ENCODE data around the gene HOXC9. TPM values are rescaled to one million over a fixed set of nuclear protein-coding genes. Genes with fewer than 3 reads are reported as not detected.
"Not testable (repeated sequence)": the region's sequence is repeated elsewhere in the genome, so short reads cannot be mapped to it uniquely, and the experiment has no call there.

HOXC9 gene
- polyA plus RNA-seq, 1 of the 3 experiments (the other 2 are of a cell fraction): 1.9 TPM

DNA sequence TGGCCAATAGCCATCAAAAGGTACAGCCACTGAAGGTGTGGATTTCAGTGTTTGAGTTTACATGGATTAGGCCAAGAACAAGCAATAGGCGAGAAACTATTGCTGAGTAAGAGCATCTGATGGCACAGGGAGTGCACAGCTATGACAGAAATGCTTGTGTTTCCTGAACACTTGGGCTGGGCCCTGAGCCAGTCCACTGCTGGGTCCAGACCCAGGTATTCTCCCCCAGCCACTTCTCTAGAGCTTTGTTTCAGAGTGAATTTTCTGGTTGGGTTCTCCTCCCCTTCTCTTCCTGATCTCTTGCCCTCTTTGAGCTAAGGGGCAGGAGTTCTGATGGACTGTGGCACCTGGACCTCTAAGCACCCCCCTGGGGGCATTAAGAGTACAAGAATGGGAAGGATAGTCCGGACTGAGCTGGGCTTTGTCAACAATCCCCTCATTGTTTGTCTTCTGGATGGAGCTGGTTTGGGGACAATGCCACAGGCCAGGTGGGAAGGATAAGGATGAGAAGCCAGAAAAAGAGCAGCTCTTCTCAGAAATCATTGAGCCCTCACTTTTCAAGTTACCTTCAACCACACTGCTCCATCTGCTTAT is 41.2 kb downstream of the HOXC9 start:
- WGBS (ENCODE audit: low lambda C conversion rate): 48% methylated on average over 2 of the region's 2 CpGs
- Histone ChIP-seq H3K27ac (ENCODE audit: low read depth in 2 of 2, low read length in 1 of 2) (no peak overlapping the region), H3K9me3 (no peaks in the 10 kb centered on the region), H3K4me1 (ENCODE audit: control insufficient read depth in 1 of 2, insufficient read depth in 2 of 2, low read depth in 1 of 2, low read length in 1 of 2) (peaks cover 0 to 27% of the 10 kb centered on the region in 2 experiments; a peak in 1 of 4 replicates), H4K20me1 (ENCODE audit: insufficient read depth) (no peaks in the 10 kb centered on the region), H3K36me3 (replicated peaks in 1 of 2; ENCODE audit: control insufficient read depth in 1 of 2, insufficient read depth in 2 of 2, low read length in 1 of 2) (no peaks in the 10 kb centered on the region), H3K4me3 (ENCODE audit: low read depth in 2 of 2, low read length in 1 of 2) (no peak overlapping the region), H3K9me2 (no peaks in the 10 kb centered on the region), H3K27me3 (ENCODE audit: insufficient read depth) (no peaks in the 10 kb centered on the region), H3K4me2 (no peak overlapping the region), H3K79me2 (ENCODE audit: insufficient read depth) (no peaks in the 10 kb centered on the region), H3F3A (replicated peaks; ENCODE audit: insufficient read depth) (peaks cover 4% of the 10 kb centered on the region), H3K9ac (no peak overlapping the region), H2AFZ (ENCODE audit: low read depth) (no peak overlapping the region)
- TF ChIP-seq FOXM1 (IDR thresholded peaks at IDR 0.05; ENCODE audit: low read depth): no peak
- no peak for TF ChIP-seq GABPA (IDR thresholded peaks at IDR 0.05; ENCODE audit: low read depth)
- no peak for TF ChIP-seq JUND (IDR thresholded peaks at IDR 0.05)
- TF ChIP-seq YY1 (IDR thresholded peaks at IDR 0.05; ENCODE audit: low read depth): no peak
- TF ChIP-seq, protein P1, sequence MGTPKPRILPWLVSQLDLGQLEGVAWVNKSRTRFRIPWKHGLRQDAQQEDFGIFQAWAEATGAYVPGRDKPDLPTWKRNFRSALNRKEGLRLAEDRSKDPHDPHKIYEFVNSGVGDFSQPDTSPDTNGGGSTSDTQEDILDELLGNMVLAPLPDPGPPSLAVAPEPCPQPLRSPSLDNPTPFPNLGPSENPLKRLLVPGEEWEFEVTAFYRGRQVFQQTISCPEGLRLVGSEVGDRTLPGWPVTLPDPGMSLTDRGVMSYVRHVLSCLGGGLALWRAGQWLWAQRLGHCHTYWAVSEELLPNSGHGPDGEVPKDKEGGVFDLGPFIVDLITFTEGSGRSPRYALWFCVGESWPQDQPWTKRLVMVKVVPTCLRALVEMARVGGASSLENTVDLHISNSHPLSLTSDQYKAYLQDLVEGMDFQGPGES (IDR thresholded peaks at IDR 0.05; ENCODE audit: low read depth, low read length): no peak
- no peak for TF ChIP-seq SIN3A (IDR thresholded peaks at IDR 0.05; ENCODE audit: borderline replicate concordance, low read depth, low read length)
- DNase-seq: no peak
- ChIA-PET POLR2A (no interaction called here), CTCF (interaction anchor here (0.7 to 23.2 kb wide), 7 partner anchors 8 to 173 kb away, joined by 3 to 548 read pairs (median 8); partner anchors contain the start of genes HOXC4, HOXC5, HOXC6 and SMUG1)

DNA sequence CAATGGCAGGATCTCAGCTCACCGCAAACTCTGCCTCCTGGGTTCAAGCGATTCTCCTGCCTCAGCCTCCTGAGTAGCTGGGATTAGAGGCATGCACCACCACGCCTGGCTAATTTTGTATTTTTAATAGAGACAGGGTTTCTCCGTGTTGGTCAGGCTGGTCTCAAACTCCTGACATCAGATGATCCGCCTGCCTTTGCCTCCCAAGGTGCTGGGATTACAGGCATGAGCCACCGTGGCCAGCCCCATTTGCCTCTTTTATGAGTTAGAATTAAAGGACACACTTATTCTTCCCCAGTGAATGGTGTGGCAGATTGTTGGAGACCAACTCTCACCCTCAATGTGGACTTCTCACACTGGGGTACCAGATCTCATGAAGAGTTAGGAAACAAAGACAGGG is 42.1 kb downstream of the HOXC9 start:
- H3F3A ChIP-seq (replicated peaks; ENCODE audit: insufficient read depth); H3K9ac ChIP-seq; POLR2A ChIA-PET; H3K36me3 ChIP-seq (replicated peaks in 1 of 2; ENCODE audit: control insufficient read depth in 1 of 2, insufficient read depth in 2 of 2, low read length in 1 of 2); H2AFZ ChIP-seq (ENCODE audit: low read depth); H3K9me2 ChIP-seq; H3K79me2 ChIP-seq (ENCODE audit: insufficient read depth); DNase-seq; H3K9me3 ChIP-seq; H3K27ac ChIP-seq (ENCODE audit: low read depth in 2 of 2, low read length in 1 of 2); H3K4me3 ChIP-seq (ENCODE audit: low read depth in 2 of 2, low read length in 1 of 2); H3K4me2 ChIP-seq; H3K27me3 ChIP-seq (ENCODE audit: insufficient read depth); H4K20me1 ChIP-seq (ENCODE audit: insufficient read depth): not testable (repeated sequence)
- 78% methylated on average over 6 of the region's 6 CpGs for WGBS (ENCODE audit: low lambda C conversion rate)
- peaks cover 0 to 19% of the 10 kb centered on the region in 2 experiments; a peak in 1 of 4 replicates for H3K4me1 ChIP-seq (ENCODE audit: control insufficient read depth in 1 of 2, insufficient read depth in 2 of 2, low read depth in 1 of 2, low read length in 1 of 2)
- CTCF ChIA-PET: interaction anchor here (0.7 to 23.2 kb wide), 5 partner anchors 12 to 173 kb away, joined by 3 to 548 read pairs (median 6); partner anchors contain the start of genes HOXC4 and SMUG1

DNA sequence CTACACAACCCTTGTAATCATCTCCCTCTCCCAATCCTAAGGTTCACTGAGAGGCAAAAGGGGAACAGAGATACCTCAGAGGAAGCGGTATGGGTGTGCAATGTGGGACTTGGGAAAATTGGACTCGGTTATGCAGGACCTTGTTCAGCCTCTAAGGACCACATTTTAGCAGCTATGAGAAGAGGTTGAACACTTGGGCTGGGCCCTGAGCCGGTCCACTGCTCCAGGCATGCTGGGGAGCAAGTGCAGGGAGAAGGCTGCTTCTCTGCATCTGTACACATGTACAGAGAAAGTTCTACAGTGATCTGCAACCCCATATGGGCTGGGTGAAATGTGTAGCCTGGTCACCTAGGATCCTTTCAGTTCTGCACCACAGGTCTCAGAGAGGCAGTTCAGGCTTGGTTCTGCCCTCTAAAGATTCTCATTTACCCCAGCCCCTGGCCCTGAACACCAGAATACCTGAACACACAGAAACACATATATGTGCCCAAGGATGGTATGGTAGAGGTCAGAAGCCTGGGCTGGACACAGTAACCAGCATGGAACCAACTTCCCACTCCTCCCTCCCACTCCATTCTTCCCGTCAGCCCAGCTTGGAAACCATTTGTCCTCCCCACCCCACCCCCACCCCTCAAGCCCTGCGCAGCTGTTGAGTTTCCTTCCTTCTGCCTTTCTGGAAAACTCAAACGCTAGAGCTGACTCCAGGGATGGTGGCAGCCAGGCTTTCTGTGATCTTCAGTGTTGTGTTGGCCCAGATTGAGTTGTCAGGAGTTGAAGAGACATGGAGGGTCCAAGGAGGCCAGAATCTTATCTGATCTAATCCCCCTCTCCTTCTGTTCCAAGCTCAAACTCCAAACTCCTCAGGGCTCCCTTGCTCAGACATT is 43.3 kb downstream of the HOXC9 start:
- Histone ChIP-seq H2AFZ (ENCODE audit: low read depth) (no peak overlapping the region), H4K20me1 (ENCODE audit: insufficient read depth) (no peaks in the 10 kb centered on the region), H3K36me3 (replicated peaks in 1 of 2; ENCODE audit: control insufficient read depth in 1 of 2, insufficient read depth in 2 of 2, low read length in 1 of 2) (no peaks in the 10 kb centered on the region), H3K9me2 (no peaks in the 10 kb centered on the region), H3K4me2 (no peak overlapping the region), H3K4me3 (ENCODE audit: low read depth in 2 of 2, low read length in 1 of 2) (no peak overlapping the region), H3K9ac (no peak overlapping the region), H3F3A (replicated peaks; ENCODE audit: insufficient read depth) (no peaks in the 10 kb centered on the region), H3K27me3 (ENCODE audit: insufficient read depth) (no peaks in the 10 kb centered on the region), H3K9me3 (no peaks in the 10 kb centered on the region), H3K27ac (ENCODE audit: low read depth in 2 of 2, low read length in 1 of 2) (no peak overlapping the region), H3K4me1 (ENCODE audit: control insufficient read depth in 1 of 2, insufficient read depth in 2 of 2, low read depth in 1 of 2, low read length in 1 of 2) (peaks cover 0 to 9% of the 10 kb centered on the region in 2 experiments; a peak in 1 of 4 replicates), H3K79me2 (ENCODE audit: insufficient read depth) (no peaks in the 10 kb centered on the region)
- no peak for DNase-seq
- WGBS (ENCODE audit: low lambda C conversion rate): 86% methylated on average over 6 of the region's 6 CpGs
- ChIA-PET POLR2A (no interaction called here), CTCF (interaction anchor here (1.1 to 2.0 kb wide), 4 partner anchors 10 to 165 kb away, joined by 3 to 8 read pairs (median 4); partner anchors contain the start of gene HOXC4)
- no peak for TF ChIP-seq POLR2AphosphoS5 (IDR thresholded peaks at IDR 0.05; ENCODE audit: low read depth, low read length)

Data from SK-N-SH (cell line).